Choroid plexus epithelial cell (primary cell): ENCODE results near the gene USF1.

ENCODE experiments used
- DNase-seq: peaks from one replicate; pipeline ENCODE4 v3.0.0-alpha.2; 2010; ENCODE audit warnings: low read depth
- H3K4me3 ChIP-seq: 2 replicates; pipeline ENCODE4 v1.5.1; 2011; ENCODE audit warnings: low read depth, mild to moderate bottlenecking, control low read depth, low read length, moderate library complexity
- TF ChIP-seq, protein P1 (sequence below): conservative IDR thresholded peaks from 2 replicates; pipeline ENCODE4 v1.5.1; 2011; ENCODE audit warnings: low read depth, mild to moderate bottlenecking, control low read depth, inconsistent platforms, low read length, moderate library complexity

USF1 gene

DNA sequence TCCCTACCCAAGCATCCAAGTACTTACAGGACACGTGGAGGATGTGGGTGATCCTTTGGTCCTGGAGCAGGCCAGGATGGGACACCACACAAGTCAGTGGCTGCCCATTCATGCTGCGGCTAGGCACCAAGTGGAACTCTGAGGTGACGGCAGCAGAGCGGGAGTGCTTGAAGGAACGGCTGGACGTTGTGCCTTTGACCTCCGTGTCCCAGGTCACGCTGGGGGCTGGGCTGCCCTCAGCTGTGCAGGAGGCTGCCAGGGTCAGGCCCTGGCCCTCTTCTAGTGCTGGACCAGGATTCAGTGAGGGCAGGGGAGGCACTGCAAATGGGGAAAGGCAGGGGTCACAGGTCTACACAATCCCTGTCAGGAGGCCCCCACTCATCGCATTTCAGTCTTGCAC is 31.6 kb upstream of the USF1 start:
- no peak for DNase-seq
- TF ChIP-seq, protein P1, sequence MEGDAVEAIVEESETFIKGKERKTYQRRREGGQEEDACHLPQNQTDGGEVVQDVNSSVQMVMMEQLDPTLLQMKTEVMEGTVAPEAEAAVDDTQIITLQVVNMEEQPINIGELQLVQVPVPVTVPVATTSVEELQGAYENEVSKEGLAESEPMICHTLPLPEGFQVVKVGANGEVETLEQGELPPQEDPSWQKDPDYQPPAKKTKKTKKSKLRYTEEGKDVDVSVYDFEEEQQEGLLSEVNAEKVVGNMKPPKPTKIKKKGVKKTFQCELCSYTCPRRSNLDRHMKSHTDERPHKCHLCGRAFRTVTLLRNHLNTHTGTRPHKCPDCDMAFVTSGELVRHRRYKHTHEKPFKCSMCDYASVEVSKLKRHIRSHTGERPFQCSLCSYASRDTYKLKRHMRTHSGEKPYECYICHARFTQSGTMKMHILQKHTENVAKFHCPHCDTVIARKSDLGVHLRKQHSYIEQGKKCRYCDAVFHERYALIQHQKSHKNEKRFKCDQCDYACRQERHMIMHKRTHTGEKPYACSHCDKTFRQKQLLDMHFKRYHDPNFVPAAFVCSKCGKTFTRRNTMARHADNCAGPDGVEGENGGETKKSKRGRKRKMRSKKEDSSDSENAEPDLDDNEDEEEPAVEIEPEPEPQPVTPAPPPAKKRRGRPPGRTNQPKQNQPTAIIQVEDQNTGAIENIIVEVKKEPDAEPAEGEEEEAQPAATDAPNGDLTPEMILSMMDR, result no peak
- H3K4me3 ChIP-seq, result no peak overlapping the region

DNA sequence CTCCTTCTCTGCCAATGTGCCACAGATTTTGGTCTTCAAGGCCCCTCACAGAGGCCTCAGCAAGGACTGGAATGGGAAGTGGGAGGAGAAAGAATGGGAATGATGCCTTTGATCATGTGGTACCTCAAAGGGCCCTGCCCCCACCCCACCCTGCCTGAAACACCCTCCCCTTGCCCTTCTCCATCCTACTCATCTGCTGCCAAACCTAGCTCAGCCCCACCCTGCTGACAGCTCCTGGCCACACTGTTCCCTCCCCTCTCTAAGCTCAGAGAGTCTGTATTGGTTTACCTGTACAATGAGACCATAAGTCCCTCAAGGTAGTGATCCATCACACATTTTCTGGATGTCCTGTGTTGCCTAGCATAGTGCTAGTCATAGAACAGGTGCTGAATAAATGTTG is 30.6 kb upstream of the USF1 start:
- DNase-seq, result no peak
- TF ChIP-seq, protein P1, result no peak
- H3K4me3 ChIP-seq, result no peak overlapping the region

DNA sequence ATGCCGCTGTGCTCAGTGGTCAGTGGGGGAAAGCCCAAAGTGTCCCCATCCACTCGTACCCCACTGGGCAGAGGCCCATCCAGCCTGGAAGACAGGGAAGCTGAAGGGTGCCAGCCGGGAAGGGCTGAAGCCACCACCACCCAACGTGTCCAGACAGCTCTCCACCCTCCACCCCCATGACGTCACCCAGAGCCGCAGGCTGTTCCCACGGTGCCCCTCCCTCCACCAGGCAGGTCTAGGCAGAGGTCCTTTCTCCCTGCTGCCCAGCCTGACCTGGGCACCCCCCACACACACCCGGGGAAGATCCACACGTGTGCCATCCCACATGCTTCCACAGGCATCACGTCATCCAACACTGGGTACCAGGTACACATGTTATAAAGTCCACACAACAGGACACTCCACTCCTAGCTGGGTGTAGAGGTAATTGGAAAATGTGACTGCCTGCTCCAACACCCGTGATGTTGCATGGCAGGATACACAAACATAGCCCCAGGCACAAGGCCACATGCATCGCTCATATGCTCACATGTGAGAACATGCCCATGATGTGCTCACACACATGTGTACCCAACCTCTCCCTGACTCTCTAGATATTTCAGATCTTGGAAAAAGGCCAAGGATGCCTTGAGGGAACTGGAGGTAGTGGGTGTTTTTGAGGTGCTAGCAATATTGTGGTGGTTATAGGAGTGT is 29.0 kb upstream of the USF1 start:
- no peak overlapping the region for H3K4me3 ChIP-seq
- TF ChIP-seq, protein P1, result no peak
- DNase-seq, result no peak

DNA sequence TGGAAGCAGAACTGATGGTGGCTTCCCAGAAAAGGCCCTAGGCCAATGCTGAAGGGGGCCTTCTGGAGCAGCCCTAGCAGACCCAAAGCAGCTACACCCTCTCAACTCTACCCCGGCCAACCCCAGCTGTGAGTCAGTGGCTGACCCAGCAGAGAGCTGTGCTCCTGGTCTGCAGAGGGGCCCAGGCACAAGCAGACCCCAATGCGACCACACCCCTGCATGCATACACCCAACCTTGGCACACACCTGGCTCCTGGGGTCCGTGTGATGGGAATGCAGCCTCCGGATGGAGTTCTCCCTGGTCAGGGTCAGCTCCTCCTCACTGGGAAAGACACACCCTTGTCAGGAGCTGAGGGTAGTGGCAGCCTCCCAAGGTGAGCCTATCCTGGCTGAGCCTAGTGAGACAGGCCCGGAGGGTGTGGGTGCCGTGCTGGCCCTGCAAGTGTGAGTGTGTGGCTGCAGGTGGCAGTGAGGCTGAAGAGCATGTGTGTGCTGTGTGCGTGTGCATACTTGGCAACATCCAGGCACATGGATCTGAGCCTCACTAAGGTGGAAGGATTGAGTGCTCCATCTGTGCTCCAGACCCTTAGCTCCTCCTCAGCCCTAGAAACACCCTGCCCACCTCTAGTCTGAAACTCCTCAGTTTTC is 27.8 kb upstream of the USF1 start:
- no peak for DNase-seq
- TF ChIP-seq, protein P1, result no peak
- H3K4me3 ChIP-seq, result no peak overlapping the region

DNA sequence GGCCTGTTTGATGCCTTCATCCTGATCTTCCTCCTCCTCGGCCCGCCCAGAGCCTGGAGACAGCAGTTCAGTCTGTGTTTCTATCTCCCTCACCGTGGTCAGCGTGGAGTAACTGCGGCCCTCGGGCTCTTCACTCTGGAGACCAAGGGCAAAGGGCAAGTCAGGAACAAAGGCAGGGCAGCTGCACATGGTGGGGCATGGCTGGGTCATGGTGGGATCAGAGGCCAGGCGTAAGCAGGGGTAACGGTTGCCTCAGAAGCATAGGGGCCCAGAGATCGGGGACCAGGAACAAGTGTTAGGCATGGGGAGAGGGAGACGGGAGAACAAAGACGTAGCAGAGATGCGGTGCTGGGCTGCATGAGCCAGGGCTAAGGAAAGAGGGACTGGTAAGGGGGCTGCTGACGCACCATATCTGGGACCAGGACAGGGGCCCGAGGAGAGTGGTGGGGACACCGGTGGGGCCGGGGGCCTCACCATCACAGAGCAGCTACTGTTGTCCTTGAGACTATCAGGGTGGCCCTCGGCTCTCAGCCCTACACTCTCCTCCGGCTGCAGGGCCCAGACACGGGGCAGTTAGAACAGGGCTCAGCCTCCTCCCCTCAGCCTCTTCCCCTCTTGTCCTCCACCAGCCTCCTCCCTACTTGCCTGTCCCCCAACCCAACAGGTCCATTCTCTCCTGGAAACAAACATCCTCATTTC is 27.1 kb upstream of the USF1 start:
- DNase-seq, result no peak
- TF ChIP-seq, protein P1, result no peak
- H3K4me3 ChIP-seq, result no peak overlapping the region

DNA sequence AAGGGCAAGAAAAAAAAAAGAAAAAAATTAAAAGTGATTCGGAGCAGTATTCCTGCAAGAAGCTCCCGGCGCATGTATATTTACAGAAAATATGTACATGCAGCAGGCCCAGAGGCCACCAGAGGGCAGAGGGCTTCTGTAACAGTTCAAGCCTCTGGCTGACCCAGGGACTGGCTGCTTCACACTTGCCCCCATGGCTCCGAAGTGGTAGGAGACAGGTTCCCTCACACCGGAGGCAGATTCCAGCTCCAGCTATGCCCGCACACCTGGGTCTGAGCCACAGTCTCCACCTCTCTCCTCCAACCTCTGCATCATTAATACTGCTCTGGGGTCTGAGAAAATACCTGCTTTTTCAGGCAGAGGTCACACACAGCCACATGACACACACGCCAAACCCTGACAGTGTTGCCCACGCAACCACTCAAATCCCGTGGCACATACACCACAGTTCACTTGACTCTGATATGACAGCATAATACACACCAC is 26.2 kb upstream of the USF1 start:
- no peak overlapping the region for H3K4me3 ChIP-seq
- peak; percentile 54 for DNase-seq
- TF ChIP-seq, protein P1, result peak; percentile 66
